Measurements from ENCODE around the gene CORO2B. TPM values are rescaled to one million over a fixed set of nuclear protein-coding genes. Genes with fewer than 3 reads are reported as not detected.
A peak's percentile ranks its signal among the peaks of the same experiment; 100 is the strongest.

The CORO2B gene
- total RNA-seq, 1 experiment from 2014 or later, result 0.59 TPM

DNA sequence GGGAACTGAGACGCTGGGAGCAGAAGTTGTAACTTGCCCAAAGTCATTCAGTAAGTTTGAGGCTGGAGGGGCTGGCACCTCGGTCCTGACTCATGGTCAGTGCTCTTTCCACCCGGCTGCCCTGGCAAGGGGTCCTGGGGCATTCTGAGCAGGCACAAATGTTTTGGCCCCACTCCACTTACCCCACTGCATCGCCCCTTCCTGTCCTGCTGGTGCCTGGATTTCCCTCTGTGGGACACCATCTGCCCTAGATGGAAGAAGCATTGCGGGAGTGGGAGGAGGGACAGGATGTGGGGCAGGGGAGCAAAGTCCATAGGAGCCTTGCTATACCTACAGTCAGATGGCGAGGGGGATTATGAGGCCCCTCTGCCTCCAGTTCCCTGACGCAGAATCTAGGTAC lies 4.5 kb downstream of the CORO2B start:
- DNase-seq, result no peak
- ChIA-PET CTCF (no interaction called here), POLR2A (ENCODE audit: unreplicated experiment) (no interaction called here)
- no TSS peak for BruUV-seq (replicated peaks)
- Histone ChIP-seq H3K9me2 (ENCODE audit: insufficient read depth) (no peaks in the 10 kb centered on the region), H3F3A (ENCODE audit: insufficient read depth, low read depth) (0 out of 2 replicates have a peak, but pooled peaks cover 4% of the 10 kb centered on the region), H3K27me3 (ENCODE audit: insufficient read depth, low read depth) (no peaks in the 10 kb centered on the region), H3K4me2 (no peak overlapping the region), H3K79me2 (ENCODE audit: low read depth) (no peaks in the 10 kb centered on the region), H3K36me3 (ENCODE audit: low read depth) (no peaks in the 10 kb centered on the region), H3K4me3 (no peak overlapping the region), H3K9me3 (ENCODE audit: insufficient read depth, low read depth) (no peaks in the 10 kb centered on the region), H4K20me1 (ENCODE audit: insufficient read depth) (no peaks in the 10 kb centered on the region), H3K27ac (no peak overlapping the region), H3K4me1 (replicated peaks; ENCODE audit: insufficient read depth) (peaks cover 19% of the 10 kb centered on the region), H2AFZ (no peak overlapping the region)
- intact Hi-C loops (cut with micrococcal nuclease; ENCODE audit: unreplicated experiment), result no loop called here
- no peak for TF ChIP-seq EZH2 (IDR thresholded peaks at IDR 0.05; ENCODE audit: low read depth)
- TF ChIP-seq CTCF (conservative IDR thresholded peaks at IDR 0.05), result no peak

GRCh38 chr15:68583936-68584755 lies 5.4 kb downstream of the CORO2B start:
- intact Hi-C loops (cut with micrococcal nuclease; ENCODE audit: unreplicated experiment), result no loop called here
- ChIA-PET POLR2A (ENCODE audit: unreplicated experiment) (interaction anchor here (0.6 kb wide), 1 partner anchor 10 kb away, joined by 3 read pairs; no protein-coding TSS in a partner anchor), CTCF (no interaction called here)
- H3K9me2 ChIP-seq (ENCODE audit: insufficient read depth), result no peaks in the 10 kb centered on the region
- H3K36me3 ChIP-seq (ENCODE audit: low read depth), result no peaks in the 10 kb centered on the region
- no peak overlapping the region for H2AFZ ChIP-seq
- no peaks in the 10 kb centered on the region for H3K79me2 ChIP-seq (ENCODE audit: low read depth)
- no peak for DNase-seq
- H3K4me1 ChIP-seq (replicated peaks; ENCODE audit: insufficient read depth), result peaks cover 24% of the 10 kb centered on the region
- no peaks in the 10 kb centered on the region for H4K20me1 ChIP-seq (ENCODE audit: insufficient read depth)
- no peaks in the 10 kb centered on the region for H3K9me3 ChIP-seq (ENCODE audit: insufficient read depth, low read depth)
- TF ChIP-seq CTCF (conservative IDR thresholded peaks at IDR 0.05) (no peak), EZH2 (IDR thresholded peaks at IDR 0.05; ENCODE audit: low read depth) (no peak)
- H3K4me2 ChIP-seq, result no peak overlapping the region
- 0 out of 2 replicates have a peak, but pooled peaks cover 4% of the 10 kb centered on the region for H3F3A ChIP-seq (ENCODE audit: insufficient read depth, low read depth)
- no peak overlapping the region for H3K4me3 ChIP-seq
- H3K27ac ChIP-seq, result no peak overlapping the region
- H3K27me3 ChIP-seq (ENCODE audit: insufficient read depth, low read depth), result no peaks in the 10 kb centered on the region
- BruUV-seq (replicated peaks), result no TSS peak

DNA sequence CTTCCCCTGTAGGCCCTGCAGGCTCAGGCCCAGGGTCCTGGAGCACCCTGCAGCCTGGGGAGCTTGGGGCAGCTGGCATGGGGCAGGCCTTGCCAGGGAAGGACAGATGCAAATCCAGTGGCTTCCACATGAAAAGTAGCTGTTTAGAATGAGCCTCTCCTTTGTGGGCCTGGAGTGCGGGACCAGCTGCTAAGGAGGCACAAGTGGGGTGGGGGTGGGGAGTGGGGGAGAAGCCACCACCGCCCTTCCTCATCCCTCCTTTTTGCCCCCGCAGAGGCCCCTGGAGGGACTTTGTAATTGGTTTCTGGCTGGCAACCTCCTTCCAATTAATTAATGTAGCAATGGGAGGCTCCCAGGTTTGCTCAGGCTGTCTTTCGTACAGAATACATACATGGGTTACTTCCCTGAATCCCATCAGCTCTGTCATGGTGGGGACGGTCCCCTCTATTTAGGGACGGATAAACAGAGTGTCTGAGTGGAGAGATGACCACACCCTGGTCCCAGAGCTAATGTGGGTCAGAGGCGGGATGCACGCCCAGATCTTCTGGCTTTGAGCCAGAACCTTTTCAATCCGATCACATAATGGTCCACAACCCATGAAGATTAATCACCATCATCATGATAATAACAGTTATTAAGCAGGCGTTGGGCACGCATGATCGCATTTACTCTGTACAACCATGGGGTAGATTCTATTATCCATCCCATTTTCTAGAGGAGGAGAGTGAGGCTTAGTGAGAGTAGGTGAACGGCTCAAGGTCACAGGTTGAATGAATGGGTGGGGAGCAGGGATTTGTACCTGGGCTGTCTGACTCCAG lies 6.2 kb downstream of the CORO2B start:
- 0 out of 2 replicates have a peak, but pooled peaks cover 4% of the 10 kb centered on the region for H3F3A ChIP-seq (ENCODE audit: insufficient read depth, low read depth)
- no peaks in the 10 kb centered on the region for H3K36me3 ChIP-seq (ENCODE audit: low read depth)
- POLR2A ChIA-PET (ENCODE audit: unreplicated experiment), result interaction anchor here (0.6 kb wide), 1 partner anchor 11 kb away, joined by 3 read pairs; no protein-coding TSS in a partner anchor
- no TSS peak for BruUV-seq (replicated peaks)
- intact Hi-C loops (cut with micrococcal nuclease; ENCODE audit: unreplicated experiment), result no loop called here
- CTCF ChIA-PET, result interaction anchor here (0.6 kb wide), 1 partner anchor 20 kb away, joined by 3 read pairs; no protein-coding TSS in a partner anchor
- no peaks in the 10 kb centered on the region for H3K9me2 ChIP-seq (ENCODE audit: insufficient read depth)
- H4K20me1 ChIP-seq (ENCODE audit: insufficient read depth), result no peaks in the 10 kb centered on the region
- no peak overlapping the region for H3K4me3 ChIP-seq
- peak overlapping the region; percentile 43; the same call in 1 of the 2 replicates for H3K4me2 ChIP-seq
- H2AFZ ChIP-seq, result no peak overlapping the region
- H3K9me3 ChIP-seq (ENCODE audit: insufficient read depth, low read depth), result no peaks in the 10 kb centered on the region
- H3K27me3 ChIP-seq (ENCODE audit: insufficient read depth, low read depth), result no peaks in the 10 kb centered on the region
- no peaks in the 10 kb centered on the region for H3K79me2 ChIP-seq (ENCODE audit: low read depth)
- TF ChIP-seq CTCF (conservative IDR thresholded peaks at IDR 0.05) (no peak), EZH2 (IDR thresholded peaks at IDR 0.05; ENCODE audit: low read depth) (no peak)
- no peak for DNase-seq
- peaks cover 24% of the 10 kb centered on the region for H3K4me1 ChIP-seq (replicated peaks; ENCODE audit: insufficient read depth)
- peak overlapping the region; percentile 80; the same call in 1 of the 2 replicates for H3K27ac ChIP-seq

Measured in PC-9 (cell line).